HepG2 (cell line): ENCODE results near the gene IL3RA. TPM values are rescaled to one million over a fixed set of nuclear protein-coding genes. Genes with fewer than 3 reads are reported as not detected.

Experiments
- AGO1 ChIP-seq: fragments of 200-400 bp; formaldehyde crosslinking; IDR thresholded peaks from 2 replicates; pipeline ENCODE4 v1.6.1; 2017; ENCODE audit warnings: mild to moderate bottlenecking, low read depth, low read length, moderate library complexity; ENCODE audit not compliant: poor library complexity, severe bottlenecking
- EP300 ChIP-seq, 3 experiments: sonication (generic) in 1 of 3; formaldehyde crosslinking in 1 of 3; IDR thresholded peaks; 2 replicates each; pipeline versions ENCODE4 v1.5.1 to v1.6.1; 2011 to 2020; ENCODE audit warnings: low read depth in 2 of 3, low read length in 2 of 3, borderline replicate concordance in 1 of 3, improper control_type of control experiment in 1 of 3, mild to moderate bottlenecking in 1 of 3, missing genetic modification reagents in 1 of 3, moderate library complexity in 1 of 3
- KLF13 ChIP-seq: sonication (generic); formaldehyde crosslinking; IDR thresholded peaks from 2 replicates; pipeline ENCODE4 v1.4.0; 2020; ENCODE audit warnings: mild to moderate bottlenecking, missing genetic modification reagents
- NRL ChIP-seq: sonication (generic); formaldehyde crosslinking; IDR thresholded peaks from 2 replicates; pipeline ENCODE4 v1.5.0; 2020; ENCODE audit warnings: missing genetic modification reagents, mild to moderate bottlenecking, moderate library complexity, borderline replicate concordance
- TBX2 ChIP-seq: sonication (generic); formaldehyde crosslinking; IDR thresholded peaks from 2 replicates; pipeline ENCODE4 v1.5.0; 2020; ENCODE audit warnings: missing genetic modification reagents, mild to moderate bottlenecking, borderline replicate concordance
- TEAD2 ChIP-seq: sonication (generic); formaldehyde crosslinking; IDR thresholded peaks from 2 replicates; pipeline ENCODE4 v1.9.0; 2021; ENCODE audit warnings: missing genetic modification reagents
- THYN1 ChIP-seq: sonication (generic); formaldehyde crosslinking; IDR thresholded peaks from 2 replicates; pipeline ENCODE4 v1.8.1; 2023; ENCODE audit warnings: low read depth, mild to moderate bottlenecking, moderate library complexity, missing genetic modification reagents, borderline replicate concordance
- YEATS4 ChIP-seq: sonication (generic); formaldehyde crosslinking; IDR thresholded peaks from 2 replicates; pipeline ENCODE4 v1.4.0; 2020; ENCODE audit warnings: missing genetic modification reagents, borderline replicate concordance
- ZNF337 ChIP-seq: sonication (generic); formaldehyde crosslinking; IDR thresholded peaks from 2 replicates; pipeline ENCODE4 v1.5.1; 2020; ENCODE audit warnings: missing genetic modification reagents, low read depth, mild to moderate bottlenecking, borderline replicate concordance
- ZNF780A ChIP-seq: sonication (generic); formaldehyde crosslinking; IDR thresholded peaks from 2 replicates; pipeline ENCODE4 v1.8.0; 2022; ENCODE audit warnings: mild to moderate bottlenecking, missing genetic modification reagents, moderate library complexity
- ZSCAN20 ChIP-seq: sonication (generic); formaldehyde crosslinking; IDR thresholded peaks from 2 replicates; pipeline ENCODE4 v1.4.0; 2020; ENCODE audit warnings: missing genetic modification reagents, mild to moderate bottlenecking, borderline replicate concordance
- polyA plus RNA-seq, 8 experiments: library from polyadenylated mRNA; depleted of rRNA in 3 of 8; stranded (reverse) in 7 of 8; unstranded in 1 of 8; fragments of >200 nt; fragmentation: Illumina TruSeq in 4 of 8; extraction: Trizol in 4 of 8; gene quantifications; 2 replicates each; pipeline versions ENCODE4 v1.2.1 to v1.2.3, GENCODE V29; 2011 to 2016; ENCODE audit warnings: low read depth in 4 of 8, missing spikeins in 1 of 8, mixed read lengths in 1 of 8; ENCODE audit not compliant: insufficient read depth in 1 of 8
- total RNA-seq, 5 experiments: library from RNA; depleted of rRNA; stranded (reverse); fragments of >200 nt; fragmentation: Illumina TruSeq; extraction: Trizol; gene quantifications; 2 replicates each; pipeline ENCODE4 v1.2.3, GENCODE V29; 2016; ENCODE audit warnings: low read depth in 1 of 5
- TF ChIP-seq, protein P1 (sequence below): sonication (generic); formaldehyde crosslinking; IDR thresholded peaks from 2 replicates; pipeline ENCODE4 v1.4.0; 2020; ENCODE audit warnings: low read depth, missing genetic modification reagents
- TF ChIP-seq, protein P2 (sequence below): sonication (generic); formaldehyde crosslinking; IDR thresholded peaks from 2 replicates; pipeline ENCODE4 v1.4.0; 2020; ENCODE audit warnings: missing genetic modification reagents, borderline replicate concordance
- TF ChIP-seq, protein P3 (sequence below): sonication (generic); formaldehyde crosslinking; IDR thresholded peaks from 2 replicates; pipeline ENCODE4 v1.4.0; 2020; ENCODE audit warnings: missing genetic modification reagents
- TF ChIP-seq, protein P4 (sequence below): sonication (generic); formaldehyde crosslinking; IDR thresholded peaks from 2 replicates; pipeline ENCODE4 v1.8.0; 2023; ENCODE audit warnings: mild to moderate bottlenecking, missing genetic modification reagents
- TF ChIP-seq, protein P5 (sequence below): sonication (generic); formaldehyde crosslinking; IDR thresholded peaks from 2 replicates; pipeline ENCODE4 v1.5.0; 2020; ENCODE audit warnings: mild to moderate bottlenecking, missing genetic modification reagents
- TF ChIP-seq, protein P6 (sequence below): sonication (generic); formaldehyde crosslinking; IDR thresholded peaks from 2 replicates; pipeline ENCODE4 v1.5.0; 2020; ENCODE audit warnings: missing genetic modification reagents

Gene IL3RA
- total and polyA plus RNA-seq, 2 of the 13 experiments (the other 11 are each of a cell fraction or from before 2014, with no cell fraction given): not detected

DNA sequence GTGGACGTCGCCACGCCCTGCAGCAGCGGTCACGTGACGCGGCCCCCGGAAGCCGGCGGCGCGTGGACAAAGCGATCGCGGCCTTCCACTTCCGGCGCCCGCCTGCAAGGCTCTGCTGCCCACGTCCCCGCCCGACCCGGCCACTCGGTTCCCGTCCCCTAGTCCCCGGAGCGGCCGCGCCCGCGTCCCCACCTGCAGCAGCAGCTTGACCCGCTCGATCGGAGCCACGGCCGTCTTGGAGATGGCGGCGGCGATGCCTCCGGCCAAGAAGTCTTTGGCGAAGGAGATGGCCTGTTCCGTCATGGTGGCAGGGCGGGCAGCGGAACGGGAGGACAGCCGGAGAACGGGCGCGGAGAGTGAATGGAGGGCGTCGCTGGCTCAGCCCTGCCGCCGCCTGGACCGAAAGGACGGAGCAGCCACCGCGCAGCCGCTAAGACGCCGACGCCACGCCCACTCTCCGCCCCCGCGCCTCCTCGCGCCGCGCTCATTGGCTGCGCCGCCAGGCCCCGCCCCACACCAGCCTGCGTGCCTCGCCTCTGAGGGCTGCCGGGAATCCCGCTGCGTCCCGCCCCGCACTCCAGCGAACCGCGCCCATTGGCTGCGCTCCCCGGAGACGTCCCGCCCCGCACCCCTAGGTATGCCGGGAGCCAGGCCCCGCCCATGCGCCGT lies 55.3 kb downstream of the IL3RA start, which contains the start of gene SLC25A6 (continued):
- TF ChIP-seq, protein P1, sequence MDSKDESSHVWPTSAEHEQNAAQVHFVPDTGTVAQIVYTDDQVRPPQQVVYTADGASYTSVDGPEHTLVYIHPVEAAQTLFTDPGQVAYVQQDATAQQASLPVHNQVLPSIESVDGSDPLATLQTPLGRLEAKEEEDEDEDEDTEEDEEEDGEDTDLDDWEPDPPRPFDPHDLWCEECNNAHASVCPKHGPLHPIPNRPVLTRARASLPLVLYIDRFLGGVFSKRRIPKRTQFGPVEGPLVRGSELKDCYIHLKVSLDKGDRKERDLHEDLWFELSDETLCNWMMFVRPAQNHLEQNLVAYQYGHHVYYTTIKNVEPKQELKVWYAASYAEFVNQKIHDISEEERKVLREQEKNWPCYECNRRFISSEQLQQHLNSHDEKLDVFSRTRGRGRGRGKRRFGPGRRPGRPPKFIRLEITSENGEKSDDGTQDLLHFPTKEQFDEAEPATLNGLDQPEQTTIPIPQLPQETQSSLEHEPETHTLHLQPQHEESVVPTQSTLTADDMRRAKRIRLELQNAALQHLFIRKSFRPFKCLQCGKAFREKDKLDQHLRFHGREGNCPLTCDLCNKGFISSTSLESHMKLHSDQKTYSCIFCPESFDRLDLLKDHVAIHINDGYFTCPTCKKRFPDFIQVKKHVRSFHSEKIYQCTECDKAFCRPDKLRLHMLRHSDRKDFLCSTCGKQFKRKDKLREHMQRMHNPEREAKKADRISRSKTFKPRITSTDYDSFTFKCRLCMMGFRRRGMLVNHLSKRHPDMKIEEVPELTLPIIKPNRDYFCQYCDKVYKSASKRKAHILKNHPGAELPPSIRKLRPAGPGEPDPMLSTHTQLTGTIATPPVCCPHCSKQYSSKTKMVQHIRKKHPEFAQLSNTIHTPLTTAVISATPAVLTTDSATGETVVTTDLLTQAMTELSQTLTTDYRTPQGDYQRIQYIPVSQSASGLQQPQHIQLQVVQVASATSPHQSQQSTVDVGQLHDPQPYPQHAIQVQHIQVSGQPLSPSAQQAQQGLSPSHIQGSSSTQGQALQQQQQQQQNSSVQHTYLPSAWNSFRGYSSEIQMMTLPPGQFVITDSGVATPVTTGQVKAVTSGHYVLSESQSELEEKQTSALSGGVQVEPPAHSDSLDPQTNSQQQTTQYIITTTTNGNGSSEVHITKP (CRISPR knock-in tag): no peak
- TF ChIP-seq, protein P2, sequence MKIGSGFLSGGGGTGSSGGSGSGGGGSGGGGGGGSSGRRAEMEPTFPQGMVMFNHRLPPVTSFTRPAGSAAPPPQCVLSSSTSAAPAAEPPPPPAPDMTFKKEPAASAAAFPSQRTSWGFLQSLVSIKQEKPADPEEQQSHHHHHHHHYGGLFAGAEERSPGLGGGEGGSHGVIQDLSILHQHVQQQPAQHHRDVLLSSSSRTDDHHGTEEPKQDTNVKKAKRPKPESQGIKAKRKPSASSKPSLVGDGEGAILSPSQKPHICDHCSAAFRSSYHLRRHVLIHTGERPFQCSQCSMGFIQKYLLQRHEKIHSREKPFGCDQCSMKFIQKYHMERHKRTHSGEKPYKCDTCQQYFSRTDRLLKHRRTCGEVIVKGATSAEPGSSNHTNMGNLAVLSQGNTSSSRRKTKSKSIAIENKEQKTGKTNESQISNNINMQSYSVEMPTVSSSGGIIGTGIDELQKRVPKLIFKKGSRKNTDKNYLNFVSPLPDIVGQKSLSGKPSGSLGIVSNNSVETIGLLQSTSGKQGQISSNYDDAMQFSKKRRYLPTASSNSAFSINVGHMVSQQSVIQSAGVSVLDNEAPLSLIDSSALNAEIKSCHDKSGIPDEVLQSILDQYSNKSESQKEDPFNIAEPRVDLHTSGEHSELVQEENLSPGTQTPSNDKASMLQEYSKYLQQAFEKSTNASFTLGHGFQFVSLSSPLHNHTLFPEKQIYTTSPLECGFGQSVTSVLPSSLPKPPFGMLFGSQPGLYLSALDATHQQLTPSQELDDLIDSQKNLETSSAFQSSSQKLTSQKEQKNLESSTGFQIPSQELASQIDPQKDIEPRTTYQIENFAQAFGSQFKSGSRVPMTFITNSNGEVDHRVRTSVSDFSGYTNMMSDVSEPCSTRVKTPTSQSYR (CRISPR knock-in tag): no peak
- TF ChIP-seq, protein P3, sequence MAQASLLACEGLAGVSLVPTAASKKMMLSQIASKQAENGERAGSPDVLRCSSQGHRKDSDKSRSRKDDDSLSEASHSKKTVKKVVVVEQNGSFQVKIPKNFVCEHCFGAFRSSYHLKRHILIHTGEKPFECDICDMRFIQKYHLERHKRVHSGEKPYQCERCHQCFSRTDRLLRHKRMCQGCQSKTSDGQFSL (CRISPR knock-in tag): no peak
- TF ChIP-seq ZNF337 (CRISPR knock-in tag) (0 out of 2 replicates have a peak, but pooled peaks have one; percentile 31), THYN1 (no peak), AGO1 (peak; percentile 93), TEAD2 (CRISPR knock-in tag) (no peak; the same call in 1 of the 2 replicates), KLF13 (CRISPR knock-in tag) (no peak), EP300 (IDR thresholded peaks at IDR 0.05; ENCODE audit: low read depth in 2 of 2, low read length in 2 of 2) (0 out of 4 replicates have a peak, but pooled peaks of 1 of the 2 experiments have one; percentile 13), EP300 (CRISPR knock-in tag; IDR thresholded peaks at IDR 0.05; ENCODE audit: borderline replicate concordance) (no peak), ZNF780A (CRISPR knock-in tag) (no peak), TBX2 (CRISPR knock-in tag) (peak; percentile 83), YEATS4 (peak; percentile 97), ZSCAN20 (CRISPR knock-in tag) (no peak), NRL (no peak; the same call in 1 of the 2 replicates)
- TF ChIP-seq, protein P4, sequence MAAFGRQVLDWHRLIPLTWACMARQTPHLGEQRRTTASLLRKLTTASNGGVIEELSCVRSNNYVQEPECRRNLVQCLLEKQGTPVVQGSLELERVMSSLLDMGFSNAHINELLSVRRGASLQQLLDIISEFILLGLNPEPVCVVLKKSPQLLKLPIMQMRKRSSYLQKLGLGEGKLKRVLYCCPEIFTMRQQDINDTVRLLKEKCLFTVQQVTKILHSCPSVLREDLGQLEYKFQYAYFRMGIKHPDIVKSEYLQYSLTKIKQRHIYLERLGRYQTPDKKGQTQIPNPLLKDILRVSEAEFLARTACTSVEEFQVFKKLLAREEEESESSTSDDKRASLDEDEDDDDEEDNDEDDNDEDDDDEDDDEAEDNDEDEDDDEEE: peak; percentile 65; the same call in 1 of the 2 replicates
- TF ChIP-seq, protein P5, sequence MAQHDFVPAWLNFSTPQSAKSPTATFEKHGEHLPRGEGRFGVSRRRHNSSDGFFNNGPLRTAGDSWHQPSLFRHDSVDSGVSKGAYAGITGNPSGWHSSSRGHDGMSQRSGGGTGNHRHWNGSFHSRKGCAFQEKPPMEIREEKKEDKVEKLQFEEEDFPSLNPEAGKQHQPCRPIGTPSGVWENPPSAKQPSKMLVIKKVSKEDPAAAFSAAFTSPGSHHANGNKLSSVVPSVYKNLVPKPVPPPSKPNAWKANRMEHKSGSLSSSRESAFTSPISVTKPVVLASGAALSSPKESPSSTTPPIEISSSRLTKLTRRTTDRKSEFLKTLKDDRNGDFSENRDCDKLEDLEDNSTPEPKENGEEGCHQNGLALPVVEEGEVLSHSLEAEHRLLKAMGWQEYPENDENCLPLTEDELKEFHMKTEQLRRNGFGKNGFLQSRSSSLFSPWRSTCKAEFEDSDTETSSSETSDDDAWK (CRISPR knock-in tag): no peak
- TF ChIP-seq, protein P6, sequence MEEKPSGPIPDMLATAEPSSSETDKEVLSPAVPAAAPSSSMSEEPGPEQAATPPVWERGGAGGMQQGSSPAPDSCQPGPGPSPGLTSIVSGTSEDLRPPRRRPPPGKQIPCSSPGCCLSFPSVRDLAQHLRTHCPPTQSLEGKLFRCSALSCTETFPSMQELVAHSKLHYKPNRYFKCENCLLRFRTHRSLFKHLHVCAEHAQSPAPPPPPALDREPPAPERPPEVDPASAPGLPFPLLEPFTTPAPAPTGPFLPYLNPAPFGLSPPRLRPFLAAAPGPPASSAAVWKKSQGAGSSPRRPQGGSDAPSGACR: no peak
